Measurements from ENCODE around the gene LCE7A.

LCE7A gene

GRCh38 chr1:152864443-152864842 is 4.6 kb downstream of the LCE7A start:
- no peak for TF ChIP-seq CTCF (IDR thresholded peaks at IDR 0.05; ENCODE audit: borderline replicate concordance, control extremely low read depth, extremely low read depth, insufficient read depth, missing control alignments)
- DNase-seq (ENCODE audit: low spot score): no peak
- in situ Hi-C loops (cut with MboI; ENCODE audit: low sequenced_read_pairs, unreplicated experiment): no loop called here

GRCh38 chr1:152866321-152866720 is 6.5 kb downstream of the LCE7A start:
- no peak for DNase-seq (ENCODE audit: low spot score)
- TF ChIP-seq CTCF (IDR thresholded peaks at IDR 0.05; ENCODE audit: borderline replicate concordance, control extremely low read depth, extremely low read depth, insufficient read depth, missing control alignments): no peak
- in situ Hi-C loops (cut with MboI; ENCODE audit: low sequenced_read_pairs, unreplicated experiment): no loop called here

GRCh38 chr1:152869808-152870419 is 10.1 kb downstream of the LCE7A start:
- DNase-seq (ENCODE audit: low spot score): peak; percentile 72
- peak; percentile 73 for TF ChIP-seq CTCF (IDR thresholded peaks at IDR 0.05; ENCODE audit: borderline replicate concordance, control extremely low read depth, extremely low read depth, insufficient read depth, missing control alignments)
- in situ Hi-C loops (cut with MboI; ENCODE audit: low sequenced_read_pairs, unreplicated experiment): loop anchor here (10.0 kb wide), 1 partner anchor 55 kb away; no protein-coding TSS in a partner anchor

GRCh38 chr1:152870831-152871730 is 11.3 kb downstream of the LCE7A start:
- DNase-seq (ENCODE audit: low spot score): no peak
- in situ Hi-C loops (cut with MboI; ENCODE audit: low sequenced_read_pairs, unreplicated experiment): loop anchor here (10.0 kb wide), 1 partner anchor 54 kb away; no protein-coding TSS in a partner anchor
- peak; percentile 27 for TF ChIP-seq CTCF (IDR thresholded peaks at IDR 0.05; ENCODE audit: borderline replicate concordance, control extremely low read depth, extremely low read depth, insufficient read depth, missing control alignments)

- DNase-seq (ENCODE audit: low spot score): no peak
- in situ Hi-C loops (cut with MboI; ENCODE audit: low sequenced_read_pairs, unreplicated experiment): loop anchor here (10.0 kb wide), 1 partner anchor 53 kb away; no protein-coding TSS in a partner anchor
- no peak for TF ChIP-seq CTCF (IDR thresholded peaks at IDR 0.05; ENCODE audit: borderline replicate concordance, control extremely low read depth, extremely low read depth, insufficient read depth, missing control alignments)
These were observed 11.9 kb downstream of the LCE7A start for GRCh38 chr1:152871731-152872126.

- TF ChIP-seq CTCF (IDR thresholded peaks at IDR 0.05; ENCODE audit: borderline replicate concordance, control extremely low read depth, extremely low read depth, insufficient read depth, missing control alignments): no peak
- in situ Hi-C loops (cut with MboI; ENCODE audit: low sequenced_read_pairs, unreplicated experiment): loop anchor here (10.0 kb wide), 1 partner anchor 51 kb away; no protein-coding TSS in a partner anchor
- DNase-seq (ENCODE audit: low spot score): no peak
These were observed 13.7 kb downstream of the LCE7A start for GRCh38 chr1:152873495-152873894.
